H9 (cell line): ENCODE data around the gene TCERG1L. TPM values are rescaled to one million over a fixed set of nuclear protein-coding genes. Genes with fewer than 3 reads are reported as not detected.

Experiments used
- DNase-seq: peaks from one replicate; pipeline ENCODE4 v3.0.0-alpha.2; 2017
- H2AFZ ChIP-seq: one replicate; pipeline ENCODE4 v1.6.1; 2013; ENCODE audit warnings: mild to moderate bottlenecking, low read length, control low read depth, moderate library complexity
- H2AK5ac ChIP-seq: 2 replicates; pipeline ENCODE4 v1.6.1; 2013; ENCODE audit warnings: low read length, control low read depth, mixed read lengths; ENCODE audit not compliant: insufficient read length
- H2BK120ac ChIP-seq: one replicate; pipeline ENCODE4 v1.6.1; 2013; ENCODE audit warnings: low read depth, mild to moderate bottlenecking, low read length, control low read depth, inconsistent platforms; ENCODE audit not compliant: poor library complexity, severe bottlenecking
- H2BK12ac ChIP-seq: 2 replicates; pipeline ENCODE4 v1.6.1; 2013; ENCODE audit warnings: low read length, control low read depth, mixed read lengths, low read depth; ENCODE audit not compliant: insufficient read length
- H2BK15ac ChIP-seq: 2 replicates; pipeline ENCODE4 v1.6.1; 2013; ENCODE audit warnings: low read depth, low read length, control low read depth
- H2BK20ac ChIP-seq: one replicate; pipeline ENCODE4 v1.6.1; 2013; ENCODE audit warnings: low read depth, mild to moderate bottlenecking, low read length, control low read depth, inconsistent platforms; ENCODE audit not compliant: poor library complexity, severe bottlenecking
- H2BK5ac ChIP-seq: 2 replicates; pipeline ENCODE4 v1.6.1; 2013; ENCODE audit warnings: low read length, control low read depth, mixed read lengths; ENCODE audit not compliant: insufficient read length
- H3K14ac ChIP-seq: 2 replicates; pipeline ENCODE4 v1.6.1; 2013; ENCODE audit warnings: low read length, control low read depth; ENCODE audit not compliant: insufficient read depth
- H3K18ac ChIP-seq: 2 replicates; pipeline ENCODE4 v1.6.1; 2013; ENCODE audit warnings: low read depth, mild to moderate bottlenecking, mixed read lengths, low read length, control low read depth; ENCODE audit not compliant: insufficient read length
- H3K23ac ChIP-seq: 2 replicates; pipeline ENCODE4 v1.6.1; 2013; ENCODE audit warnings: low read length, control low read depth, mixed read lengths, low read depth; ENCODE audit not compliant: insufficient read length
- H3K23me2 ChIP-seq: 2 replicates; pipeline ENCODE4 v1.6.1; 2013; ENCODE audit warnings: low read depth, mild to moderate bottlenecking, mixed read lengths, low read length, control low read depth; ENCODE audit not compliant: insufficient read length, poor library complexity, severe bottlenecking
- H3K27ac ChIP-seq: 2 replicates; pipeline ENCODE4 v1.5.1; 2013; ENCODE audit warnings: low read length, control low read depth, mixed read lengths, low read depth; ENCODE audit not compliant: insufficient read length
- H3K27me3 ChIP-seq: 2 replicates; pipeline ENCODE4 v1.6.1; 2013; ENCODE audit warnings: low read length, control low read depth, inconsistent platforms; ENCODE audit not compliant: insufficient read depth
- H3K4ac ChIP-seq: 2 replicates; pipeline ENCODE4 v1.6.1; 2013; ENCODE audit warnings: low read depth, mild to moderate bottlenecking, control low read depth, inconsistent platforms, low read length, moderate library complexity
- H3K4me1 ChIP-seq: 2 replicates; pipeline ENCODE4 v1.6.1; 2013; ENCODE audit warnings: low read length, control low read depth, inconsistent platforms; ENCODE audit not compliant: insufficient read depth
- H3K4me2 ChIP-seq: 2 replicates; pipeline ENCODE4 v1.6.1; 2013; ENCODE audit warnings: low read length, control low read depth, mixed read lengths; ENCODE audit not compliant: insufficient read length, insufficient read depth
- H3K56ac ChIP-seq: 2 replicates; pipeline ENCODE4 v1.6.1; 2013; ENCODE audit warnings: low read depth, mild to moderate bottlenecking, mixed read lengths, low read length, control low read depth; ENCODE audit not compliant: insufficient read length
- H3K79me1 ChIP-seq: 2 replicates; pipeline ENCODE4 v1.6.1; 2013; ENCODE audit warnings: low read depth, mild to moderate bottlenecking, moderate library complexity, low read length, control low read depth, inconsistent platforms; ENCODE audit not compliant: insufficient read depth, poor library complexity, severe bottlenecking
- H3K79me2 ChIP-seq: 2 replicates; pipeline ENCODE4 v1.6.1; 2013; ENCODE audit warnings: low read length, control low read depth, inconsistent platforms; ENCODE audit not compliant: insufficient read depth
- H3K9ac ChIP-seq: 2 replicates; pipeline ENCODE4 v1.6.1; 2013; ENCODE audit warnings: low read length, control low read depth, mixed read lengths; ENCODE audit not compliant: insufficient read length; ENCODE audit errors: extremely low read depth
- H3K9me3 ChIP-seq: one replicate; pipeline ENCODE4 v1.6.1; 2013; ENCODE audit warnings: low read depth, low read length, inconsistent platforms; ENCODE audit not compliant: control insufficient read depth
- H3T11ph ChIP-seq: one replicate; pipeline ENCODE4 v1.6.1; 2013; ENCODE audit warnings: mild to moderate bottlenecking, low read length, control low read depth, inconsistent platforms
- H4K20me1 ChIP-seq: one replicate; pipeline ENCODE4 v1.6.1; 2013; ENCODE audit not compliant: control insufficient read depth, insufficient read length, insufficient read depth
- H4K5ac ChIP-seq: 2 replicates; pipeline ENCODE4 v1.6.1; 2013; ENCODE audit warnings: low read depth, mild to moderate bottlenecking, mixed read lengths, low read length, control low read depth; ENCODE audit not compliant: insufficient read length
- H4K8ac ChIP-seq: replicated peaks from 2 replicates; pipeline ENCODE4 v1.6.1; 2013; ENCODE audit warnings: low read length, control low read depth, mixed read lengths, low read depth; ENCODE audit not compliant: insufficient read length
- H4K91ac ChIP-seq: 2 replicates; pipeline ENCODE4 v1.6.1; 2013; ENCODE audit warnings: low read depth, mild to moderate bottlenecking, moderate library complexity, mixed read lengths, low read length, control low read depth; ENCODE audit not compliant: insufficient read length
- H3K27ac Mint-ChIP-seq, 3 experiments: 2 replicates in 2 of 3; 3 replicates in 1 of 3; pipeline ENCODE4 v1.8.0; 2020 to 2021; ENCODE audit warnings: mixed read lengths in 3 of 3, mild to moderate bottlenecking in 1 of 3, moderate library complexity in 1 of 3
- H3K27me3 Mint-ChIP-seq: 2 replicates; pipeline ENCODE4 v1.8.0; 2021; ENCODE audit warnings: low read depth, mild to moderate bottlenecking, moderate library complexity, mixed read lengths
- H3K36me3 Mint-ChIP-seq, 3 experiments: 2 replicates in 2 of 3; 3 replicates in 1 of 3; pipeline ENCODE4 v1.8.0; 2020 to 2021; ENCODE audit warnings: low read depth in 3 of 3, mixed read lengths in 3 of 3; ENCODE audit not compliant: insufficient read depth in 1 of 3
- H3K4me1 Mint-ChIP-seq, 2 experiments: 2 replicates each; pipeline ENCODE4 v1.8.0; 2020; ENCODE audit warnings: mixed read lengths in 2 of 2
- H3K4me3 Mint-ChIP-seq, 2 experiments: 2 replicates in 1 of 2; 3 replicates in 1 of 2; pipeline ENCODE4 v1.8.0; 2020 to 2021; ENCODE audit warnings: mild to moderate bottlenecking in 2 of 2, mixed read lengths in 2 of 2, moderate library complexity in 1 of 2
- H3K9me3 Mint-ChIP-seq, 2 experiments: 2 replicates in 1 of 2; 3 replicates in 1 of 2; pipeline ENCODE4 v1.8.0; 2020; ENCODE audit warnings: mild to moderate bottlenecking in 2 of 2, mixed read lengths in 2 of 2, moderate library complexity in 1 of 2
- CTCF ChIP-seq: fragments of 200-600 bp; sonication (generic); conservative IDR thresholded peaks from 3 replicates; pipeline ENCODE4 v1.8.0; 2021; ENCODE audit warnings: antibody characterized with exemption, mild to moderate bottlenecking
- WGBS: extraction: QIAGEN DNeasy Blood & Tissue Kit; methylation state at CpG from one replicate; pipeline ENCODE4 v1.1.7; 2013; ENCODE audit warnings: missing lambda C conversion rate, low lambda C conversion rate, mixed read lengths; ENCODE audit not compliant: insufficient read length; ENCODE audit errors: extremely low coverage; 5-methylcytosine and 5-hydroxymethylcytosine counted together
- total RNA-seq: library from RNA; stranded (reverse); gene quantifications from 2 replicates; pipeline ENCODE4 v1.2.1, GENCODE V29; 2021

TCERG1L gene
- total RNA-seq, 1 experiment from 2014 or later: 3.3 TPM

- H2AK5ac ChIP-seq: no peak overlapping the region
- no peak overlapping the region for H2BK15ac ChIP-seq
- Mint-ChIP-seq H3K4me1 (no peaks in the 10 kb centered on the region), H3K36me3 (peaks cover 5 to 7% (median 7%) of the 10 kb centered on the region in 3 experiments; a peak in 6 of 7 replicates), H3K27ac (no peak overlapping the region), H3K4me3 (no peak overlapping the region), H3K27me3 (no peaks in the 10 kb centered on the region), H3K9me3 (peaks cover 6 to 10% of the 10 kb centered on the region in 2 experiments)
- TF ChIP-seq CTCF: no peak
- no peaks in the 10 kb centered on the region for H4K20me1 ChIP-seq
- no peak overlapping the region for H2BK12ac ChIP-seq
- H3K9ac ChIP-seq: no peak overlapping the region
- no peak overlapping the region for H4K91ac ChIP-seq
- no peak overlapping the region for H3K14ac ChIP-seq
- no peak overlapping the region for H3K4ac ChIP-seq
- no peak overlapping the region for H4K8ac ChIP-seq
- no peaks in the 10 kb centered on the region for H3K27me3 ChIP-seq
- H3K4me1 ChIP-seq: no peaks in the 10 kb centered on the region
- H3T11ph ChIP-seq: no peak overlapping the region
- no peaks in the 10 kb centered on the region for H3K9me3 ChIP-seq
- H4K5ac ChIP-seq: no peak overlapping the region
- no peak overlapping the region for H3K18ac ChIP-seq
- H3K79me1 ChIP-seq: no peaks in the 10 kb centered on the region
- no peak overlapping the region for H3K23ac ChIP-seq
- DNase-seq: no peak
- H3K27ac ChIP-seq: no peak overlapping the region
- no peak overlapping the region for H2AFZ ChIP-seq
- H2BK20ac ChIP-seq: no peak overlapping the region
- no peaks in the 10 kb centered on the region for H3K79me2 ChIP-seq
- H3K4me2 ChIP-seq: no peak overlapping the region
- WGBS: no CpG with 5 or more reads among the region's 12 CpGs
- H3K56ac ChIP-seq: no peak overlapping the region
- H3K23me2 ChIP-seq: no peaks in the 10 kb centered on the region
- H2BK5ac ChIP-seq: no peak overlapping the region
- no peak overlapping the region for H2BK120ac ChIP-seq
Measured at GRCh38 chr10:131288648-131289047, 22.9 kb downstream of the TCERG1L start.
